ENCODE measurements around the gene RAB25. TPM values are rescaled to one million over a fixed set of nuclear protein-coding genes. Genes with fewer than 3 reads are reported as not detected.

RAB25 gene
- total RNA-seq, 1 experiment from 2014 or later, result 18.1 TPM

DNA sequence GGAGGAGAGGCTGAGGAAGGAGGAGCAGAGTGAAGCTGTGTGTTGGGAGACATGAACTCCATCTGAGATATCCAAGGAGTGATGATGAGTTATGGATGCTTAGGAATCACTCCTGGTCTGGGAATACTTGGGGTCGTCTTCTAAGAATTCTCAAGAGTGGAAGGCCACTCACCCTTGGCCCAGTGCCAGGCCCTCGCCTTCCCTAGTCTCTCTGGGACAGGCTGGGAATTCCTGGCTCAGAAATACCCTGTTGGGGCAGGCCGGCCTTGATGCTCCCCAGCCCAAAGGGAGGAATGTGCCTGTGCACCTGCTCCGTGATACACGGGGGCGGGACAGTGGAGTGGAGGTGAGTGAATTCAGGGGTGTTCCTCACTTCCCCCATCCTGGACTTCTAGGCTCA is 40.9 kb downstream of the RAB25 start:
- Histone ChIP-seq H3K4me1 (ENCODE audit: insufficient read depth, low read length) (peaks cover 67% of the 10 kb centered on the region), H3K27ac (ENCODE audit: low read length) (no peak overlapping the region), H3K4me2 (ENCODE audit: low read length) (no peak overlapping the region), H3K9ac (ENCODE audit: low read length) (no peak overlapping the region), H3K79me2 (ENCODE audit: low read length) (no peaks in the 10 kb centered on the region), H3K9me3 (ENCODE audit: low read length) (no peaks in the 10 kb centered on the region), H3K27me3 (ENCODE audit: low read length) (no peaks in the 10 kb centered on the region), H4K20me1 (ENCODE audit: low read length) (no peaks in the 10 kb centered on the region), H2AFZ (ENCODE audit: low read length) (no peak overlapping the region), H3K4me3 (ENCODE audit: low read length) (no peak overlapping the region), H3K9me2 (replicated peaks; ENCODE audit: low read length) (no peaks in the 10 kb centered on the region), H3F3A (ENCODE audit: low read length, unreplicated experiment) (no peaks in the 10 kb centered on the region), H3K36me3 (ENCODE audit: low read depth, low read length) (no peaks in the 10 kb centered on the region)
- DNase-seq (no peak), ATAC-seq (no peak)
- POLR2A ChIA-PET (ENCODE audit: unreplicated experiment), result interaction anchor here (0.6 kb wide), 1 partner anchor 124 kb away, joined by 29 read pairs; no protein-coding TSS in a partner anchor
- intact Hi-C loops (cut with micrococcal nuclease), result no loop called here
- no TSS peak for BruUV-seq (replicated peaks)
- TF ChIP-seq EZH2 (IDR thresholded peaks at IDR 0.05; ENCODE audit: low read length, unreplicated experiment) (no peak), EZH2phosphoT487 (IDR thresholded peaks at IDR 0.05; ENCODE audit: borderline replicate concordance, low read length) (no peak)
- TF ChIP-seq, protein P1, sequence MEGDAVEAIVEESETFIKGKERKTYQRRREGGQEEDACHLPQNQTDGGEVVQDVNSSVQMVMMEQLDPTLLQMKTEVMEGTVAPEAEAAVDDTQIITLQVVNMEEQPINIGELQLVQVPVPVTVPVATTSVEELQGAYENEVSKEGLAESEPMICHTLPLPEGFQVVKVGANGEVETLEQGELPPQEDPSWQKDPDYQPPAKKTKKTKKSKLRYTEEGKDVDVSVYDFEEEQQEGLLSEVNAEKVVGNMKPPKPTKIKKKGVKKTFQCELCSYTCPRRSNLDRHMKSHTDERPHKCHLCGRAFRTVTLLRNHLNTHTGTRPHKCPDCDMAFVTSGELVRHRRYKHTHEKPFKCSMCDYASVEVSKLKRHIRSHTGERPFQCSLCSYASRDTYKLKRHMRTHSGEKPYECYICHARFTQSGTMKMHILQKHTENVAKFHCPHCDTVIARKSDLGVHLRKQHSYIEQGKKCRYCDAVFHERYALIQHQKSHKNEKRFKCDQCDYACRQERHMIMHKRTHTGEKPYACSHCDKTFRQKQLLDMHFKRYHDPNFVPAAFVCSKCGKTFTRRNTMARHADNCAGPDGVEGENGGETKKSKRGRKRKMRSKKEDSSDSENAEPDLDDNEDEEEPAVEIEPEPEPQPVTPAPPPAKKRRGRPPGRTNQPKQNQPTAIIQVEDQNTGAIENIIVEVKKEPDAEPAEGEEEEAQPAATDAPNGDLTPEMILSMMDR (conservative IDR thresholded peaks at IDR 0.05; ENCODE audit: low read depth, low read length), result no peak
- CTCF ChIA-PET, result interaction anchor here (0.5 to 0.7 kb wide), 4 partner anchors 21 to 116 kb away, joined by 3 to 6 read pairs (median 4); no protein-coding TSS in a partner anchor

DNA sequence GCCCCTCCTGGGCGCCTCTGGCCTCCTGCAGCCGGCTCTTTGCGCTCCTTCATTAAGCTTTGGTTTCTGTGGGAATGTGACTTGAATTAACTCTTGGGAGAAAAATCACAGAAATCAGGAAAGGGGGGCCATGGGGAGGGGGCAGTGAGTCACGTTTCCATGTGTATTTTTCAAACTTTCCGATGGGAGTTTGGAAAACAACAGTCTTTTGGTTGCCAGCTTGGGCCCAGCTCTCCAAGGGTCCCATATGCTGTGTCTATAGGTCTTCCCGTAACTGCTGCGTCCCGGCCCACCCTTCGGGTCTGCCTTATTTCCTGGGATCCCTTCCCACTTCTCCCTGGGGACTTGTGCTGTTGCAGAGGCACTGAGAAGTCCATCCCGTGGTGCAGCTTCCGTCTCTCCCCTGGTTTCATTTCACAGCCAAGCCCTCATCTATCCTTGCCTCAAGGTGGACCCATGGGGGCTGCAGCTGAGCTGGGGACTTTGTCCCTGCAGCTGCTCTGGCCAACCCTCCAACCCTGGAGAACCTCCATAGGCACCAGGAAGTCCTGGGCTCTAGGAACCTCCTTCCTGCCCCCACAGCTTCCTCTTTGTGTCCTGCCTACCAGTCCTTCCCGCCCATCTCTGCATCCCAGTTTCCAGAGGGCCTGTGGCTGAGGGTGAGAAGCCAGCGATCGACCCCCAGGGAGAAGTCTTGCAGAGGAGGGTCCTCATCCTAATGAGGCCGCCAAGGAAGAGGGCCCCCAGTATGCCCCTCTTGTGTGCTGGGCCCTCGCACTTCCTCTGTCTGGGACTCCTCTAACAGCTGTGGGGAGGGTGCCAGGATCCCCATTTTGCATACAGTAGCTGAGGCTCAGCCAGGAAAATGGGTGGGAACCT is 41.9 kb downstream of the RAB25 start:
- peaks cover 65% of the 10 kb centered on the region for H3K4me1 ChIP-seq (ENCODE audit: insufficient read depth, low read length)
- CTCF ChIA-PET, result interaction anchor here (0.5 to 0.7 kb wide), 3 partner anchors 20 to 115 kb away, joined by 3 to 4 read pairs (median 3); no protein-coding TSS in a partner anchor
- no peak for TF ChIP-seq EZH2 (IDR thresholded peaks at IDR 0.05; ENCODE audit: low read length, unreplicated experiment)
- TF ChIP-seq, protein P1 (conservative IDR thresholded peaks at IDR 0.05; ENCODE audit: low read depth, low read length), result no peak
- no peak for TF ChIP-seq EZH2phosphoT487 (IDR thresholded peaks at IDR 0.05; ENCODE audit: borderline replicate concordance, low read length)
- no peak overlapping the region for H3K9ac ChIP-seq (ENCODE audit: low read length)
- no peaks in the 10 kb centered on the region for H3K36me3 ChIP-seq (ENCODE audit: low read depth, low read length)
- no peak overlapping the region for H3K4me2 ChIP-seq (ENCODE audit: low read length)
- ATAC-seq, result no peak
- no peaks in the 10 kb centered on the region for H3F3A ChIP-seq (ENCODE audit: low read length, unreplicated experiment)
- intact Hi-C loops (cut with micrococcal nuclease), result no loop called here
- H3K27ac ChIP-seq (ENCODE audit: low read length), result peak overlapping the region; percentile 78; the same call in 1 of the 2 replicates
- POLR2A ChIA-PET (ENCODE audit: unreplicated experiment), result no interaction called here
- no peaks in the 10 kb centered on the region for H3K9me2 ChIP-seq (replicated peaks; ENCODE audit: low read length)
- no peaks in the 10 kb centered on the region for H4K20me1 ChIP-seq (ENCODE audit: low read length)
- BruUV-seq (replicated peaks), result no TSS peak
- no peak for DNase-seq
- H3K27me3 ChIP-seq (ENCODE audit: low read length), result no peaks in the 10 kb centered on the region
- H2AFZ ChIP-seq (ENCODE audit: low read length), result no peak overlapping the region
- H3K4me3 ChIP-seq (ENCODE audit: low read length), result no peak overlapping the region
- no peaks in the 10 kb centered on the region for H3K79me2 ChIP-seq (ENCODE audit: low read length)
- no peaks in the 10 kb centered on the region for H3K9me3 ChIP-seq (ENCODE audit: low read length)

Data from PC-3 (cell line).